NCI-H446 (cell line): Measurements from ENCODE around the gene PPP4R1.

ENCODE experiments used
- DNase-seq, 2 experiments: peaks; one replicate each; lab custom pipeline; 2025; lab: John Stamatoyannopoulos, UW

PPP4R1 gene

DNA sequence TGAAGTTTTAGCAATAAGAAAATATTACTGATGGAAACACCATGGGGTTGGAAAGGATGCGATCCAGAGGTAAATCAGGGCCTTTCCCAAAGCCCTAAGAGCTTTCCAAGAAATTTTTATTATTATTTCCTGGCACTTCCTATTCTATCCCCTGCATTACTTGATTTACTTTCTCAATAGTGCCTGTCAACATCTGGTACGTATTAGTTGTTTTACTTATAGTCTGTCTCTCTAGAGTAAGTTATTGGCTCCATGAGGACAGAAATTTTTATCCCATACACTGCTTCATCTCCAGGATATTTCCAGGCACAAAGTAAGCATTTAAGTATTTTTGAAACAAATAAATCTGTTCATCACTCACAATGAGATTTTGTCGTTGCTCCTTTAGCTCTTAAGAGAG is 18.1 kb downstream of the PPP4R1 start:
- no peak for DNase-seq

DNA sequence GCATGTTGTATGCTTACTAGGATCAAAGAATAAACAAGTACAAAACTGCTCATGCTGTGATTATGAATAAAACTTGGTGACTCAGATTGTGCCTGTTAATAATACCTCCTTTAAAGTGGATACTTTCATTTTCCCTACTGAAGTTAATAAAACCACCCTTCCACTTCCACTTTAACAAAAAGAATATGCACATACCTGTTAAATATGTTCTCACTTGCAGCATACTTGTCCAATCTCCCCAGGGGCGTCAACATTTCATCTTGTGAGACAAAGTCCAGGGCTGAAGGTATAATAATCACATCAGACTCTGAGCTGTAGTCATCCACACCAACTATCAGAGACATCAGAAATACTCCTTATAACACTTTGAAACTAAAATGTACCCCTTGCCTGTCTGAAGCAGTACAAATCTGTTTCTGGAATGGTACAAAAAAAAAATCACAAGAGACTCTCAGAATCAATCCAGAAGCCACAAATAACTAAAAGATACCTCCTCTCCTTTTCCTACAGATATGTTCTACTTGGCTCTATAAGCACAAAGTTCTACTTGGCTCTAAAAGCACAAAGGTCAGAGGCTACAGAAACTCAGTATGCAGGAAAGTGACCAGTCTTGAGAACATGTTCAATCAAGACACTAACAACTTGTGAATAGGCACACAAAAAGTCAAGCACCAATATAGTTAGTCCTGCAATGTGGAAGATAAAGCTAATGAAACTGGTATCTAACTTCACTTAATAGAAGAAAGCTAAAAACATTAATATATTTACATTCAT is 19.3 kb downstream of the PPP4R1 start:
- DNase-seq: no peak

DNA sequence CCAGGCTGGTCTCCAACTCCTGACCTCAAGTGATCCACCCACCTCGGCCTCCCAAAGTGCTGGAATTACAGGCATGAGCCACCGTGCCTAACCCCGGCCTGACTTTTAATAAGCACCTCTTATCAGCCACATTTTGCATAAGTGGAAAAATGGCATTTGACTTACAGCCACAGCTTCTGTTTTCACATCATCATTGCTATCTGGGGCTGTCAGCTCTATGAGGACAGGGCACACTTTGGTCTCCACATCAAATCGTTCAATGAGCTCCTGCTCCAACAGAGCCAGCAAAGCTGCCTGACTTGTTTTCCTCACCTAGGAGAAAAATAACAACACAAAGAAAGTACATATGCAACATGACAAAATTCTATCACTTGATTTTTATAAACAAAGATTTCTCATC is 26.4 kb downstream of the PPP4R1 start:
- no peak for DNase-seq

DNA sequence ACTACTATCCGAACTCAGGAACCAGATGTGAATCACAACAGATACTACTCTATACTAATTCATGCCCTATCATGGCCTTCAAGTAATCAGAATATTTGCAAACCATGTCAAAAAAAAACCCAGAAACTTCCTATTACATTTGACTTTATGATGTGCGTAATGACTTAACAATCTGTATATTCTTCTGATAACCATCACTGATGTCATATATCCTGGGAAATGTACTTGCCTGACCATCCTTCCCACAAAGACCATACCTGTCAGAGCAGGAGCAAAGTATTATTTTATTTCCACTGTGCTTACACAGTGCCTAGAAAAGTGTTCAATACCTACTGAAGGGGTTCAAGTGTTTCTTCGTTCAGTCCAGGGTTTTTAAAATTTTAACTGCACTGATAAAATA is 27.5 kb downstream of the PPP4R1 start:
- no peak for DNase-seq

DNA sequence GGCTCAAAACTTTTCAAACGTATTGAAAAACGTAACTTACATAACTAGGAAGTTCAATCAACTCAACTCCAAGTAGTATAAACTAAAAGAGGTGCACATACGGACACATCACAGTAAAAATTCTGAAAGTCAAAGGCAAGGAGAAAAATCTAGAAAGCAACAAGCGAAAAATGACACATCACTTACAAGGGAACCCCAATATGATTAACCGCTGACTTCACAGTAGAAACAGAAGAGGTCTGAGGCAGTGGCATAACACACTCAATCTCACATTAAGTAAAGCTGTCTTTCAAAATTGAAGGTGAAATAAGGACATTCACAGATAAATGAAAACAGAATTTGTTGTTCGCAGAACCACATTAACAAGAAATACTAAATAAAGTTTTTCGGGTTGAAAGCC is 32.7 kb downstream of the PPP4R1 start:
- no peak for DNase-seq

DNA sequence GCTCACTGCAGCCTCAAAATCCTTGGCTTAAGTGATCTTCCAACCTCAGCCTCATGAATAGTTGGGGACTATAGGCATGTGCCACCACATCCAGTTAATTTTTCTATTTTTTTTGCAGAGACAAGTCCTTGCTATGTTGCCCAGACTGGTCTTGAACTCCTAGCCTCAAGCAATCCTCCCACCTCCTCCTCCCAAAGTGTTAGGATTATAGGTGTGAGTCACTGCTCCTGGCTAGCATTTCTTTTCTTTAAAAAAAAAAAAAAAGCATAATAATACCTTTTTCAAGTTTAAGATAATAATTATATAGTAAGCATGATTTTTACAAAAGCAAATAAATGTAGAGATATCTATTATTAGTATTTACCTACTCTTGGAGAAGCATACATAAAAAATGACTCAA is 36.1 kb downstream of the PPP4R1 start:
- DNase-seq: no peak

DNA sequence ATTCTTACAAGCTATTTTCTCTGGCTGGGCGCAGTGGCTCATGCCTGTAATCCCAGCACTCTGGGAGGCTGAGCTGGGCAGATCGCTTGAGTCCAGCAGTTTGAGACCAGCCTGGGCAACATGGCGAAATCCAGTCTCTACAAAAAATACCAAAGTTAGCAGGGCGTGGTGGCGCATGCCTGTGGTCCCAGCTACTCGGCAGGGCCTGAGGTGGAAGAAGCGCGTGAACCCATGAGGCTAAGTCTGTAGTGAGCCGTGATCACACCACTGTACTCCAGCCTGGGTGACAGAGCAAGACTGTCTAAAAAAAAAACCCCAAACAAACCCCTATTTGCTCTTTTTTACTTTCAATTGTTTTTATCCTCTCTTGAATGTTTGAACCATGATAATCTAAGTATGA is 37.0 kb downstream of the PPP4R1 start:
- no peak for DNase-seq

DNA sequence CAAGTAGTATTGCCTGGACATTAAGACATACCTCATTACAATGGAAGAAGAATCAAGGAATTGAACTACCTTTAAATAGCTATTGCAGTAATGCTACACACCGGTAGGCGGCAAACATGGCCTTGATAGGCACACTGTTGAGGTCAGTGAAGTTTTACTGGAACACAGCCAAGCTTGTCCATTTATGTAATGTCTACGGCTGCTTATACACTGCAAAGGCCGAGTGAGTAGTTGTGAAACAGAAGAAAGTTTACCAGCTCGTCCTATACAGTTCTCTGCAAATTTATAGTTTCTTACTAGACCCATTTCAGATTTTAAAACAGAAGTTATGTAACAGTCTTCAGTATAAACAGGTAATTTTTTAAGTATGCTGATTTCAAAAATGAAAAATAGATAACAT is 38.8 kb downstream of the PPP4R1 start:
- no peak for DNase-seq

DNA sequence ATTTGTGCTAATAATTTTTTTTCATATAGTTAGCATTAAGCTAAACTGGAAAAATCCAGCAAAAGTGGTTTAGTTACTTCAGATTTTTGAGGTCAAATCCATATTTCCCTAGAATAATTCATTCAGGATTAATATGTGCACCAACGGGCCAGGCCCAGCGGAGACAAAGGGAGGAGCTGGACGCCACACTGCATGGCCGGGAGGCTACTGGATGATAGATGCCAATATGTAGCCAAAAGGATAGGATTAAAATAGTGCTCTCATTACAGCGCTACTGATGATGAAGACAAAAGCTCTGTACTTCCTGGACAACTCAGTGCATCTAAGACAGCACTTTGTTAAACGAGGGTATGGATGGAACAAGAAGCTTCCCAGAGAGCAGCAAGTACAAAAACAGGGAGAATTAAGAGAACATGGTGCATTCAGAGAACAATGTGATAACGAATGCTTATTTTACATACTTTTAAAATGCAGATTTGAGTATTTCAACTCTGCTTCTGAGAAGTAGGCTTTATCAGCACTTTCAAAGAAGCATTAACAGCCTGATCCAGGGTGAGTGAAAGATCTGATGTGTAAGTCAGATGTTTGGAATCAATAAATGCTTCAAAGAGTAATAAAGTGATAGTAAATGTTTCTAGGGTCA is 39.8 kb downstream of the PPP4R1 start:
- DNase-seq: no peak

DNA sequence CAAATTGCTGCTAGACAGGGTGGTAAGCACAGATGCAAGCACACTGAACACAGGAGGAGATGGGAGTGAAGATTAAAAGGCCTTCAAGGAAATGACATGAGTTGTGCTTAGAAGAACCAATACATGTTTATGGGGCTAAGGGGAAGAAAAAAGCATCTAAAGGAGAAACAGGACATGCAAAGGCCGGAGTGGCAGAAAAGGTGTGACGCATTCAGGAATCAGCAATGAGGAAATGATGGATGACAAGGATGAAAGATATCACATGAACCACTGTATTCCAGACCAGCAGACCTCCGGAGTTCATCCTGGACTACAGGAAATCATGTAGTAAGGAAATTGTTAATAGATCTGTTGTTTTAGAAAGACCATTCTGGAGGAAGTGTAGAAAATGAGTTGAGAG is 42.8 kb downstream of the PPP4R1 start:
- no peak for DNase-seq

DNA sequence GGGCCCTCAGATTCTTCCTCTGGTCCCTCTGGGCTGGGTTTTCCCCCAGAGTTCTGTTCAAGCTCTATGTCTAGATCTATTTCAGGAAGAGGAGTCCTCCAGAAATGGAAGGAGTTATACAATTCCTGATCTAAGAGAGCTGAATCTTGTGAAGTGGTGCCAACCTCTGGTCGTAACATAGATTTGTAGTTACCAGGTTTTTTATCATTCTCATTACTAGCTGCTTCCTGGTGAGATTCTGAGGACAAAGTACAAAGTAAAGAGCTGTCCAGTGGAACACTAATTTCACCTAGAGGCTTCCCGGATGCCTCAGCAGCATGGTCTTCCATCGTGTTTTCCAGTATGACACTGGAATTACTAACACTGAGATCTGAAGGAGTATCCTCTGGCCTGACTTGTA is 44.1 kb downstream of the PPP4R1 start:
- no peak for DNase-seq

DNA sequence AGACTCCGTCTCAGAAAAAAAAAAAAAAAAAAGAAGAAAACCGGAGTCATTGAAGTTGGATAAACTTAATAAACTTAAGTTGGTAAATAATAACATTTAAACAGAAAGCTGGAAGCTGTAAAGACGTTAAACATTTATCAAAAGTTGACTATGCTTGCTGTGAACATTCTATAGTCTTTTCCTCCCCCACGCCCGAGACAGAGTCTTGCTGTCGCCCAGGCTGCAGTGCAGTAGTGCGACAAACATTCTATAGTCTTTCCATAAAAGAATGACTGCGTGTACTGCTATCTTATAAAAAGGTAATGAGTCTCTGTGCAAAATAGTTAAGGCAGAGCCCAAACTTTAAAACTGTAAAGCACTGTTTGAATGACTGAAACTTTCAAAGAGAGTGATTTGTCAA is 45.2 kb downstream of the PPP4R1 start:
- DNase-seq: no peak

DNA sequence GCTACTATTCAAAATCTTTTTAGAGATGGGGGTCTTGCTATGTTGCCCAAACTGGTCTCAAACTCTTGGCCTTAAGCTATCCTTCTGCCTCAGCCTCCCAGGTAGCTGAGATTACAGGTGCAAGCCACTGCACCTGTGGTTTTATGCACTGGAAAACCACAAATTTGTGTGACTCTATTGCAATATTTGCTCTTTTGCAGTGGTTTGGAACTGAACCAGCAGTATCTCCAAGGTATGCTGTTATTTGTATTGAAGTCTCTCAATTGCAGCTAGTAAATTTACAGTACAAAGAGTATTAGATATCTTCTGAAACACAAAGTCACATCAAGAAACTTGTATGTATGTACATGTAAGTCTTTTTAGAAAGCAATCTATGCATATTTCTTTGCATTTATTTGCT is 46.2 kb downstream of the PPP4R1 start:
- DNase-seq: no peak

DNA sequence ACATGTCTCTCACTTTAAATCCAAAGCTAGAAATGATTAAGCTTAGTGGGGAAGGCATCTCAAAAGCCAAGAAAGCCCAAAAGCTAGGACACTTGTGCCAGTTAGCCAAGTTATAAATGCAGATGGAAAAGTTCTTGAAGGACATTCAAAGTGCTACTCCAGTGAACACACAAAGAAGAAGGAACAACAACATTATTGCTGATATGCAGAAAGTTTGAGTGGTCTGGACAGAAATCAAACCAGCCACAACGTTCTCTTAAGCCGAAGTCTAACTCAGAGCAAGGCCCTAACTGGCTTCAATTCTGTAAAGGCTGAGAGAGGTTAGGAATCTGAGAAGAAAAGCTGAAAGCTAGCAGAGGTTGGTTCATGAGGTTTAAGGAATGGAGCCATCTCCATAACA is 49.0 kb downstream of the PPP4R1 start:
- DNase-seq: no peak

DNA sequence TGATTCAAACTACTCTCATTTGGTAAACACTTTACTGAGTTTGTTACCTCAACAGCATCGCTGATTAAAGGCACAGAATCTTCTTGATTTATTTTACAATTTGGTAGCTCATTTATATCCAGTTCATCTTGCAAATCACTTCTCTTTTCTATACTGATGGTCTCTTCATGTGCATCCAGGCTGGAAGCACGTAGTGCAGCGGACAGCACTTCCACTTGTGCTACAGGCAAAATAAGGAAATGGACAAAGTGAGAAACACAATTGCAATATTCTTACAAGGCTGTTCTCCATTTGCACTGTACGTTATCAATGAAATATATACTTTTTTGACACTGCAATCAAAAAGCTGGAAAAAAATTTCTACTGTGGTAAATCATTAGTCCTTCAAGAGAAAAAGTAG is 51.0 kb downstream of the PPP4R1 start:
- DNase-seq: no peak

DNA sequence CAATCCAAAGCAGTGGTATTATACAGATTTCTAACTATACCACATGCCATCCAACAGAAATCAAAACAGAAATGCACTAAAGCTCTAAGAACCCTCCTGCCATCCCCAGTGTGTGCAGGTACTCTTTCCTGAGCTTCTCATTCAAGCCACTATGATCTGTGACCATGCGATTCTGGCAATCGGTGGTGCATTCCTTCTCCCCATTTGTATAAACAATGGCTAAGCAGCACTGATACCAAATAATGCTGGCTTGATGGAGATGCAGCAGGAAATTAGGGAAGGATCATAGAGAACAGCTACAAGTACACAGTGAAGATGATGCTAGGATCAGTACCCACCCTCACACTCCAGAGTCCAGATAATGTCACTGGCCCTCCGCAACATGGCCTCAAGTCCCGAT is 51.8 kb downstream of the PPP4R1 start:
- DNase-seq: no peak

DNA sequence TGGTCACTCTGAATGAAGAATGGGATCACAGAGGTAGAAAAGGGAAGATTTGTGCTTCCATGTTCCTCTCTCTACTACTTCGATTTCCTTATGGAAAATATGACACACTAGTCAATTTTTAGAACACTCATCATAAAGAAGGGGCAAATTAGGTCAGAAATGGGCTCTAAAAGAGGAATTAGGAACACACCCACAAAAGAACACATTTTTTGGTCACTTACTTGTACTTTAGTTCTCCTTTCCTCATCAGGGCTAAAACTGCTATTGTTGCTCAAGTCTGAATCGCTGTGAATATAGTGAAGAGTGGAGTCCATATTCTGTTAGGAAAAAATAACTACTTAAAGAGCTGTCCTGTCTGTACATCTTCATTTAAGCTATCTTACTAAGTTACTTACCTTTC is 52.6 kb downstream of the PPP4R1 start:
- no peak for DNase-seq

DNA sequence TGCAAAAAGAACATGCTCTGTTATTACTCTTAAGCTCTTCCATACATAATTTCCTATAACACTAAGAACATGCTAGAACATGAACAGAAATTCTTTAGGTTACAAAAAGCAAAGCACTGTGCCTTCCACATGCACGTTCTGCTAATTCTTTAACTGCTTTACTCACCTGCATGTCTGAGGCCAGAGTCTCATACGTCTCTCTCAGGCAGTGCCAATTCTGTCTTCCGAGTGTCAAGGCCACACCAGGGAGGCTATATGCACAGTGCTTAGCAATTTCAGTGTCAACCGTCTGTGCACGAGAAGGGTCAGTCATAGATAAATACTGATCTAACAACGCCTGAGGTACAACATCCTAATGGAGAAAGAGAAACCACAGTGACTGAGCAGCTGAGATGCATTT is 55.1 kb downstream of the PPP4R1 start:
- DNase-seq: no peak

DNA sequence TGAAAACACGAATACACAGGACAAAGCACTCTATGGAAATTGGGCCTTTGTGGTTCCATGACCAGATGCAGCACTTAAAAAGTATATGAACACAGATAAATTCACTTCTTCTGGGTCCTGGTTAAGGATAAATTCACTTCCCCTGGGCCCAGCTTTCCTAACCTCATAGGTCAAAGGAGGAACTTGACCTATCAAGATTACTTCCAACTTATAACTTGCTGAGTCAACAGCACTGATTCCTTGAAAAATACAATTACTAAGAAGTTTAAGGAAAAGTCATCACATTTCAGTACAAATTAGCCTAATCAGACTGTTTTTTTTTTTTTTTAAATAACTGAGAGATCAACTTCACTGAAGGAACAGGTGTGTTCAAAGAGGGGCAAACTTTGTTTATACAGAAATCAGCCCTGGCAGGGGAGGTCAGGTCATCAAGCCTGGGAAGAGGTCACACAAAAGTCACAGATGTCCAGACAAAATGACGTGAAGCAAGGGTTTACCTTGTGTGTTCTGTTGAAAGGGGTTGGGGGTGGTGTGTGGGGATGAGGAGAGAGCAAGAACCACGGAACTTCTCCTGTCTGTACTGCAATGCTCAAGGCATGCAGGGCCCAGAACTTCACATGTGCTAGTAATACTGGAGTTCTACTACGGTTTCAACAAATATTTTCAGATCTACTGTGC is 55.8 kb downstream of the PPP4R1 start:
- no peak for DNase-seq

DNA sequence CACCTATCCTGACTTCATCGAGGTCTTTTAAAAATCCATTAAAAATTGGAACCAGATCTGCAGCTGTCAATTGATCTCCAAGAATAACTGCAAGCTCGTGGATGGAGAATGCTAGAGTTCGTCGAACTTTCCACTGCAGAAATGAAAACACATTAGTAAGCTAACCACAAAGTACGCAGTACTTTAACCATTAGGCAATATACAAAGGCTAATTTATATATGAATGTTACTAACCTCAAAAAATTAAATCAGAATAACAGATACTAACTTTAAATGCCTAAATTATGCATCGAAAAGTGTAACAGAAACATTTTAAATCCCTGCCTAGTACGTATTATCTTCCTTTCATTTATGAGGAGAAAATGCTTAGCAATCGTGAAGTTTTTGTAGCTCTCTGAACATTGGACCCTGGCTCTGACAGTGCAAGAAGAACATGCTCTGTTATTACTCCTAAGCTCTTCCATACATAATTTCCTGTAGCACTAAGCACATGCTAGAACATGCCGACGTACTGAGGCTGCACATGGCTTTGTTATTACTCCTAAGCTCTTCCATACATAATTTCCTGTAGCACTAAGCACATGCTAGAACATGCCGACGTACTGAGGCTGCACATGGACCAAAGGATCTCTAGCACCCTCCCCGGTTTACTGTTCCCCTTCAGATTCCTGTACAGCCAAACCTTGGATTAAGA is 57.0 kb downstream of the PPP4R1 start:
- no peak for DNase-seq

DNA sequence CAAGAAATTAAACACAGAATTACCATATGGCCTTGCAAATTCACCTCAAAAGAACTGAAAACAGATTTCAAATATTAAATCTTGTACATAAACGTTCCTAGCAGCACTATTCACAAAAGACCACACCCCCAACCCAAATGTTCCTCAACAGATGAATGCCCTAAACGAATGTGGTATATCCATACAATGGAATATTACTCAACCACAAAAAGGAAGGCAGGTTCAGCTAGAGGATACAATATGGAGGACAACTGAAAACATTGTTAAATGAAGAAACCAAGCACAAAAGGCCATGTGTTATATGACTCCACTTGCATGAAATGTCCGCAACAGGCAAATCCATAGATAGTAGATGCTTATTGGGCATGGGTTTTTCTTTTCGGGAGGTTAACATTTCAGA is 61.7 kb downstream of the PPP4R1 start:
- no peak for DNase-seq

DNA sequence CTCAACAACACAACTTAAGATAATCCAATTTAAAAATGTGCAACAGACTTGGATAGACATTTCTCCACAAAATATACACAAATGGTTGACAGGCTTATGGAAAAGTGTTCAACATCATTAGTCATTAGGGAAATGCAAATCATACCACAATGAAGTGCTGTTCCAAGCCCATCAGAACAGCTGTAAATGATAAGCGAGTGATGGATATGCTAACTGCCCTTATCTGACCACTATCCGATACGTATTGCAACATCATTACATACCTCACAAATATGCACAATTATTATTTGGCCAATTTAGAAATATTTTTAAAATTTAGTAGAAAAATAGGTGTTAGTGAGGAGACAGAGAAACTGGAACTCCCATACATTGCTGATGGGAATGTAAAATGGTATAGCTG is 62.2 kb downstream of the PPP4R1 start:
- DNase-seq: no peak

DNA sequence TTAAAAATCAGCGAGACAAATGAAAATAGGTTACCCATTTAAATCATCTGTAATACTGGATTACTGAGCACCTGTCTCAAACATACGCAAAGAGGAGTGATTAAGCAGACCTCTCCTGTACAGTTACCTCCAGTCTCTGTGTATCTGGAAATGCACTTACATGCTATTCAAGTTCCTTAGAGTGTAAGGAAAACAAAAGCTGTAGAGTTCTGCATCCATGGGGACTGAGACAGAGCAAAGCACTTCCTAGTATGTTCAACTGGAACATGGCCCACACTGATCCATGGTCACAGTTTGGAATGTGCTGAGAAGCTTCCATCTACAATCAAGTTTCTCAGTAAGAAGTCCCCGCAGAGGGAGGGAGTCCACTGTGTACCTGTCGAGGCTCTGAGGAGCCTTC is 63.9 kb downstream of the PPP4R1 start:
- DNase-seq: no peak
